Bone marrow (tissue), 2 donors: Measurements from ENCODE around the gene ELAVL1.
"Not testable (repeated sequence)": the region's sequence is repeated elsewhere in the genome, so short reads cannot be mapped to it uniquely, and the experiment has no call there.

Source experiments
- DNase-seq, 2 donors: peaks; one replicate each; lab custom pipeline; 2025; lab: John Stamatoyannopoulos, UW

ELAVL1 gene

GRCh38 chr19:7933828-7934725 lies 71.4 kb downstream of the ELAVL1 start:
- DNase-seq, result no peak

DNA sequence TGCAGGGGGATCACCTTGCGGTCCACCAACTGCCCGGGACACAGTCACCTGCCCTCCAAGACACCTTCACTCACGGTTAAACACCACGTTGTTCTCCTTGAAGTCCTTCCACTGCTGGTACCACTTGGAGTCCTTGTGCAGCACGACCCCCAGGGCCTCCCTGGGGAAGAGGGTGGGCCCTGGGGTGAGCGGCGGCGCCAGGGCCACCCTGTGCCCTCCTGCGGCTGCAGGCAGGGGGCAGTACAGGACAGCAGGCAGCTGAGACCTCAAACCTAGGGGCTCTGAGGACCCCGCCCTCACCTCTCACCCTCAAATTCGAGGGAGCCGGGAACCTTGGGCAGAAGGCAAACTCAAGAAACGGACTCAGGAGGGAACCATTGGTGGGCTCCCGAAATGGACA lies 72.0 kb downstream of the ELAVL1 start:
- no peak for DNase-seq

- no peak for DNase-seq
These were observed 72.5 kb downstream of the ELAVL1 start for GRCh38 chr19:7932930-7933300.

GRCh38 chr19:7932276-7932929 lies 73.0 kb downstream of the ELAVL1 start:
- DNase-seq, result no peak

DNA sequence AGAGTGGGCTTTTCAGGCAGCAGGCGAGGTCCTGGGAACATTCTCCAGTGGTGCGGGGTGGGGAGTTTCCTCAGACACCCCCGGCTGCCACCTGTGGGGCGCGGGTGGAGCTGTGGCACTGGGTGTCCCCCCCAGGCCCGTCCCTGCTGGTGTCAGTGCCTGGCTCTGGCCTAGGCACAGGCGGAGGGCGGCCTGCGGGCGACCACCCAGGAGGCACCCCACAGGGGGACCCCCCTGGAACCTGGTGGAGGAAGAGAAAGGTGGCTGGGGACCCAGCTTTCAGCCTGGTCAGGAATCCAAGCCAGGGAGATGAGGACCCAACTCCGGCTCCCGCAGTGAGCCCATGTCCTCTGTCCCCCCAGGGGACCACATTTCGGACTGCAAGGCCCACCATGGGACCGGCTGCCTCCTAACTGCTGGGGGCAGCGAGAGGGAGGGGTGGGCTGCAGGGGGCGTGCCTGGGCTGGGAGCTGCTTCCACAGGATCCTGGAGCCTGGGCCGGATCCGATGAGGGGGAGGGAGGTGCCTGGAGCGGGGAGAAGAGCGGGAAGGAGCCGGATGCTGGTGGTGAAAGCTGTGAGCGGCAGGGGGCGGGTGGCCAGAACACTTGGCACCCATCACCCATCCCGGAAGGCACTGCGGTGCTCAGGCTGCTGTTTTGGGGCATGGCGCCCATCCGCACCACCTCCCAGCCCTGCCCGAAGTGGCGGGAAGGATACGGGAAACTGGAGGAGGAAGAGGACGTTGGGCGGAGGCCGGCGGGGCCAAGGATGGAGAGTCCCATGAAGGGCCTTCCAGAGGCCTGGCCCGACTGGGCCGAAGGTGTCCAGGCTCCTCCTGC lies 74.0 kb downstream of the ELAVL1 start:
- DNase-seq, result no peak

- no peak for DNase-seq
These were observed 74.7 kb downstream of the ELAVL1 start for GRCh38 chr19:7930765-7931164.

- not testable (repeated sequence) for DNase-seq
These were observed 75.4 kb downstream of the ELAVL1 start for GRCh38 chr19:7930030-7930429.

GRCh38 chr19:7928741-7929701 lies 76.4 kb downstream of the ELAVL1 start:
- DNase-seq, result peak in 1 of 2 donors; percentile 80

DNA sequence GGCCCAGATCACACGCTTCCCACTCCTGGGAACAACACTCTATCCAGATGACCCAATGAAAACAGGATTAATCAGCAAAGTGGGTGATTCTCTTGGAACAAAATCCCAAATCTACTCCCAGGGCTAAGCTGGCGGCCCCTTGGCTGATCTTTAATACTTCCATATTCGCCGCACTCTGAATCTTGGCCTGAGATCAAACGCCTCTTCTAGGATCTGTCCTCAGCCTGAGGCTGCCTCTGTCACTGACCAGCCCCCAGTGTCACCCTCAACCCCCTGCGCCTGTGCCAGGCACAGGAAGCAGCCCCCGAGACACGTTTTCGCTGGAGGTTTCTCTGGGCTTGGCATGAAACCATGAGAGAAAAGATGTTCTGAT lies 77.1 kb downstream of the ELAVL1 start:
- no peak for DNase-seq

DNA sequence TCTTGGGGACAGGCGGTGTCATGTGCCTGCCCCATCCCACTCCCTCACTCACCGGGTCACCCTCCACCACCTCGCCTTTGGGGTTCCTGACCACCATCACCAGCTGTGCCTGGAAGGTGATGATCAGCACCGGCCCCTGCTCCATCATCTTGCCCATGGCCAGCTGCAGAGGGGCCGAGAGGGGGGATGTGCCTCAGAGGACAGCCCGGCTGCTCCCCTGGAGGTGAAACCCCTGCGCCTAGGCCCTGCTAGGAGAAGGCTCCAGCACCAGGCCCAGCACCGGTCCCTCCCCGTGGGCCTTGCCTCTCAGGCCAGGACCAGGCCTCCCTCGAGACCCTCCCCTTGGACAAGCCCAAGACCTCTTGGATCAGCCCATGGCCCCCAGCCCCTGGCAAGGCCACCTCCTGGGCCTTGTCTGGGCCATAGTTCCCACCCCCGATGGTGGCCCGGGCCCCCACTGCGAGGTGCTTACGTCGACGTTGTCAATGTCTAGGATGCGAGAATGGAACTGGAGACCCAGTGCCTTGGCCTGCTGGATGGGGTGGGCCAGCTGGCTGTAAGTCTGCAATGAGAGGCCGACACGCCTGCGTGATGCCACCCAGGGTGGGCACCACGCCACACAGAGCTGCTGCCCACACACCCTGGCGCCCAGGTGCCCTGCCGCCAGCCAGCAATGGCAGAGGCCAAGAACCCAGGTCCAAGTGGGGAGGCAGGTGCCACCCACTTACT lies 77.7 kb downstream of the ELAVL1 start:
- DNase-seq, result no peak

DNA sequence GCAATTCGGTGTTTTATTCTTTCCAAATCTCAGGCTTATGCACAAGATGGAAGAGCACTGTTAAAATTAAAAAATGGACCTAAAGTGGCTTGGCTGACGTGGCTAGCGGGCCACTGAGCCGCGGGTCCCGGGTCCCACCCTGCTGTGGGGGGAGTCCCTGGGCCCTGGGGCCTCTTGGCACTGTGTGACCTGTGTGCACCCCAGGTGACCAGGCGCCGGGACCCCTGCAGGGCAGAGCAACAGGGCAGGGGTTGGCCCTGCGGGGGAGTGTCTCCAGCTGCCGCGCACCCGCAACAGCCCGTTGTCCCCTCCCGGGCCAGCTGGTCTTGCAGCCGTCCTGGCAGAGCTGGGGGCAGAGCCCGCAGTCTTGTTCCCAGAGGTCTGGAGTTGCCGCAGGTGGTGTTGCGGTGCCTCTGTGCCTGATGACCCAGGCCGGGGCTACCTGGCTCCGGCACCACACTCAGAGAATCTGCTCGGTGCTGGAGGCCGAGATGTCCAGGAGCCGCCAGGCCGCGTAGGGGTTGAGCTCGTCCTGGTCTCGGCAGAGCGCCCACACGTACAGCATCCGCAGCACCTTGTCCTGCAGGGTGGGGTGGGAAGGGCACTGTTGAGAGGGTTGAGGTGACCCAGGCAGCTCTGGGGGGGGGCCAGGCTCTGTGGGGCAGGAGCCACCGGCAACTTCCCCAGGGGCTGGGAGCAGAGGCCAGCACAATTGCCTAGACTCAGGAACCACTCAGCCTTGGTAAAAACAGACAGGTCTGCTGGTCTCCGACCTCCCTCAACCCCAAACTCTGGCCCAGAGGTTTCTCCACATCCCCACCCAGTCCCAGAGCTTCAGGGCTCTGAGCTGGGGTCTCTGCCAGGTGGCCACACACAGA lies 78.5 kb downstream of the ELAVL1 start:
- no peak for DNase-seq

DNA sequence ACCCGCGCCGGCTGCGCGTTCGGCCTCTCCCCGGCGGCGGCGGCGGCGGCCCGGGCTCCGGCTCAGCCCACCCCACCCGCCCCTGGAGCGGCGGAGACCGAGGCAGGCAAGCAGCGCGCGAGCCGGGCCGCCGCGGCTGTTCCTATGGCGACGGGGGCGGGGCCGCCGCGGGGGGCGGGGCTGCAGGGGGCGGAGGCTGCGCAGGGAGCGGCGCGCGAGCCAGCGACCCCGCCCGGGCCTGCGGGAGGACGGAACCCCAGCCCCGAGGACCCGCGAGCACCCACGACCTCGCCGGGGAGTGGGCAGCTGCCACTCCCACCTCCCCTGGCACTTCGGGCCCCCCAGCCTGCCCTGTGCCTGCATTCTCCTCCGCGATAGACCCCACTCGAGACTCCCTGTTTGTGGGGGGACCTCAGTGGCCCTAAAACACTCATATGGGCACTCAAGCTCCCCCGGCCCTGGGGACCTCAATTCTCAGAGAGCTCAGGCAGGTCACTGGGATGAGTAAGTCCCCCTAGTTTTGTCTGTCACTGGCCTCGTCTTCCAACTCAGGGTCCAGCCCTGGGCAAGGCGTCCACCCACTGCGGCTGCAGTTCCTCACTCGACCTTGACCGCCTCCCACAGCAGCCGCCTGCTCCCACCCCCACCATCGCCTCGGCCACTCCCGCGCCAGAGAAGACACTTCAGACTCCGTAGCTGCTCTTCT lies 79.3 kb downstream of the ELAVL1 start, which contains the start of gene CTXN1:
CTXN1 (minus strand) TSS at position 115 of the 706 bp plus-strand sequence. CDS start 597 bp downstream, outside the sequence.
- peak in 1 of 2 donors; percentile 37 for DNase-seq

DNA sequence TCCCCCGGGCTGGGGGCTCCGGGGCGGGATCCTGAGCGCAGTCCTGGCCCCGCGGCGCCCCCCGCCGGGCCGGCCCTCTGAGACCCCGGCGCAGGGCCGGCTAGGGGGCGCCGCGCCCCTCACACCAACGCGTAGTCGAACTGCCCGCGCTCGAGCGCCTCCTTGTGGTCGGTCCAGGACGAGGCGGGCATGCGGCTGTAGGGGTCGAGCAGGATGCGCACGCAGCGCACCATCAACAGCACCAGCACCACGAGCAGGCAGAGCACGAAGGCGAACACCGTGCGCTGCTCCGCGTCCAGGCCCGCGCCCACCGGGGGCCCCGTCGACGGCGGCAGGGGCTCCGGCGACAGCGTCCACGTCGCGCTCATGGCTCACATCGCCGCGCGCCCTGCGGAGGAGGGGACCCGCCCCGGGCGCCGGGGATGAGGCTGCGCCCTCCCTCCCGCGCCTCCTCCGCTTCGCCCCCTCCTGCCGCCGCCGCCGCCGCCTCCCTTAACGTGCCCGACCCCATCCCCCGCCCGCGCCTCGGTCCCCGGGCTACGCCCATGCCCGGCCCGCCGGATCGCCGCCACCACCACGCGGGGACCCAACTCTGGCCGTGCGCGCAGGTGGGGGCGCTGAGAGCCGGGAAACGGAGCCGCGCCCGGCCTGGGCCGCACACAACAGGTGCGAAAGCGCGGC lies 80.1 kb downstream of the ELAVL1 start:
- peak; percentile 18 to 58 for DNase-seq

GRCh38 chr19:7924651-7925170 lies 80.7 kb downstream of the ELAVL1 start:
- DNase-seq, result no peak

- DNase-seq, result no peak
These were observed 81.2 kb downstream of the ELAVL1 start for GRCh38 chr19:7924241-7924640.

DNA sequence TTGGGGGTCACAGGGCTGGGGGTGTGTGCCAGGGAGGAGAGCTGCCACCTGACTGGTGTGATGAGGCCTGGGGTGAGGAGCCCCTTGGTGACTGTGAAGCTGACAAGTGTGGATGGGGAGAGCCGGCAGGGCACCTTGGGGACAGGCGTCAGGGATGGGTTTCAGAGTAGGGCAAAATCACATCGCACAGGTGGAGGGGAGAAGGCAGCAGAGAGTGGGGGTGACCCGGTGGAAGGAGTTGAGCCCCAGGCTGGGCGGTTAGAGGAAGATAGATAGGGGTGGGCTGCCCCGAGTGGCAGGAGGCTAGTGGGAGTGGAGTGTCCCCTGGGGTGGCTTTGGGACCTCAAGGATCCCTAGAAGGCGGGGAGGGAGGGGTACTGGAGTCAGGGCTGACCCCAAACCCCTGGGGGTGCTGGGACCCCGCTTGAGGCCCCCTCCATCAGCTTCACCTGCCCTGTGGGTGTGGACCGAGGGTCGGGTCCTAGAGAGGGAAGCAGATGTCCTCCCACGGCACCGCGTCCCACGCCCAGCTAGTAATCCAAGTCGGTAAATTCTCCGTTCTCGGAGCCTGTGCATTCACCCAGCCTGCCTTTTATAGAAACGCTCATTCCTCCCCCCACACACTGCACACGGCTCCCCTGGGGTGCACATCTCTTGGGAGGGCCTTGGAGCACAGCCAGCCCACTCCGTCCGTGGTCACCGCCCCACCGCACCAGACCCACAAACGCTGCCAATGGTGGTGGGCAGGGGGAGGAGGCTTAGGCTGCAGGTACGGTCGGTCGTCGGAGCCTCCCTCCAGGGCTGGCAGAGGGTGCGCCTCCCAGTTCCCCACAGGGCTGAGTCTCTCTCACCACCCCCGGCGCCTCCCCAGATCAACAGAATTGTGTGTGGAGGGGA lies 81.9 kb downstream of the ELAVL1 start:
- DNase-seq, result no peak

- no peak for DNase-seq
These were observed 82.6 kb downstream of the ELAVL1 start for GRCh38 chr19:7922836-7923195.
